PC-9 (cell line): Measurements from ENCODE around the gene LUZP1. TPM values are rescaled to one million over a fixed set of nuclear protein-coding genes. Genes with fewer than 3 reads are reported as not detected.

Experiments used
- BruUV-seq: library from RNA; stranded (reverse); fragments of 400-500 nt; replicated peaks from 2 replicates; lab custom pipeline; 2021; lab: Mats Ljungman, UMichigan
- CTCF ChIA-PET: fragments of 300-600 bp; sonication (Branson Sonifier 250); formaldehyde crosslinking; loops from one replicate; lab custom pipeline; 2022; ENCODE audit warnings: antibody characterized with exemption; lab: Charles Lee
- POLR2A ChIA-PET: fragments of 300-600 bp; sonication (Branson Sonifier 250); formaldehyde crosslinking; loops from one replicate; lab custom pipeline; 2022; ENCODE audit warnings: antibody characterized with exemption; ENCODE audit not compliant: unreplicated experiment; lab: Charles Lee
- DNase-seq, 2 experiments: peaks; one replicate each; pipeline versions ENCODE4 v3.0.0 to v3.0.0-alpha.2; 2015 to 2022; ENCODE audit warnings: mixed read lengths in 1 of 2
- H2AFZ ChIP-seq: fragments of 200-600 bp; sonication (generic); 2 replicates; pipeline ENCODE4 v1.8.1; 2017; ENCODE audit warnings: antibody characterized with exemption
- H3F3A ChIP-seq: fragments of 200-600 bp; sonication (generic); 2 replicates; pipeline ENCODE4 v1.8.1; 2017; ENCODE audit warnings: antibody characterized with exemption, mild to moderate bottlenecking, low read depth; ENCODE audit not compliant: insufficient read depth
- H3K27ac ChIP-seq: fragments of 200-600 bp; sonication (generic); 2 replicates; pipeline ENCODE4 v1.6.1; 2016; ENCODE audit warnings: mixed run types
- H3K27me3 ChIP-seq: fragments of 200-600 bp; sonication (generic); 2 replicates; pipeline ENCODE4 v1.6.1; 2016; ENCODE audit warnings: low read depth, mixed run types; ENCODE audit not compliant: insufficient read depth
- H3K36me3 ChIP-seq: fragments of 200-600 bp; sonication (generic); 2 replicates; pipeline ENCODE4 v1.6.1; 2016; ENCODE audit warnings: low read depth, mixed run types
- H3K4me1 ChIP-seq: fragments of 200-600 bp; sonication (generic); replicated peaks from 2 replicates; pipeline ENCODE4 v1.6.1; 2016; ENCODE audit warnings: mixed run types; ENCODE audit not compliant: insufficient read depth
- H3K4me2 ChIP-seq: fragments of 200-600 bp; sonication (generic); 2 replicates; pipeline ENCODE4 v1.6.1; 2017; ENCODE audit warnings: mixed run types
- H3K4me3 ChIP-seq: fragments of 200-600 bp; sonication (generic); 2 replicates; pipeline ENCODE4 v1.6.1; 2016; ENCODE audit warnings: mixed run types
- H3K79me2 ChIP-seq: fragments of 200-600 bp; sonication (generic); 2 replicates; pipeline ENCODE4 v1.6.1; 2017; ENCODE audit warnings: low read depth, mixed run types
- H3K9me2 ChIP-seq: fragments of 200-600 bp; sonication (generic); 2 replicates; pipeline ENCODE4 v1.8.1; 2017; ENCODE audit warnings: mild to moderate bottlenecking; ENCODE audit not compliant: insufficient read depth
- H3K9me3 ChIP-seq: fragments of 200-600 bp; sonication (generic); 2 replicates; pipeline ENCODE4 v1.8.1; 2016; ENCODE audit warnings: low read depth; ENCODE audit not compliant: insufficient read depth
- H4K20me1 ChIP-seq: fragments of 200-600 bp; sonication (generic); 2 replicates; pipeline ENCODE4 v1.8.1; 2017; ENCODE audit not compliant: insufficient read depth
- CTCF ChIP-seq: fragments of 200-600 bp; sonication (generic); conservative IDR thresholded peaks from 2 replicates; pipeline ENCODE4 v1.6.1; 2017; ENCODE audit warnings: mixed run types, antibody characterized with exemption, mild to moderate bottlenecking, moderate library complexity
- EZH2 ChIP-seq: fragments of 200-600 bp; sonication (generic); IDR thresholded peaks from 2 replicates; pipeline ENCODE4 v1.8.0; 2017; ENCODE audit warnings: antibody characterized with exemption, low read depth
- intact Hi-C: fragments of 100-400 bp; cut with micrococcal nuclease; formaldehyde crosslinking; loops from one replicate; pipeline ENCODE4 v1.10.0; 2022; ENCODE audit not compliant: unreplicated experiment
- total RNA-seq: library from RNA; stranded (reverse); gene quantifications from 2 replicates; pipeline ENCODE4 v1.2.3, GENCODE V29; 2021

LUZP1 gene
- total RNA-seq, 1 experiment from 2014 or later: 35.0 TPM

- peaks cover 97% of the 10 kb centered on the region for H3K79me2 ChIP-seq
- ChIA-PET CTCF (interaction anchor here (0.5 to 1.5 kb wide), 6 partner anchors 8 to 834 kb away, joined by 3 to 7 read pairs (median 4); no protein-coding TSS in a partner anchor), POLR2A (no interaction called here)
- H3F3A ChIP-seq: peaks cover 85% of the 10 kb centered on the region
- no peak for TF ChIP-seq CTCF
- no TSS peak for BruUV-seq
- no peaks in the 10 kb centered on the region for H3K4me1 ChIP-seq
- intact Hi-C loops: no loop called here
- H3K9me3 ChIP-seq: no peaks in the 10 kb centered on the region
- no peaks in the 10 kb centered on the region for H3K27me3 ChIP-seq
- H3K4me2 ChIP-seq: no peak overlapping the region
- no peaks in the 10 kb centered on the region for H3K9me2 ChIP-seq
- peaks cover 20% of the 10 kb centered on the region for H4K20me1 ChIP-seq
- no peak for DNase-seq
- H3K27ac ChIP-seq: 0 out of 2 replicates have a peak overlapping the region, but pooled peaks have one; percentile 6
- peaks cover 47% of the 10 kb centered on the region for H3K36me3 ChIP-seq
- no peak overlapping the region for H3K4me3 ChIP-seq
- no peak overlapping the region for H2AFZ ChIP-seq
Observed at GRCh38 chr1:23057301-23057700, 111.4 kb downstream of the LUZP1 start.

- no peak for TF ChIP-seq EZH2
- no peak for TF ChIP-seq CTCF
- no peaks in the 10 kb centered on the region for H3K9me2 ChIP-seq
- H3F3A ChIP-seq: peaks cover 74% of the 10 kb centered on the region
- H3K4me1 ChIP-seq: peaks cover 6% of the 10 kb centered on the region; the same call in 1 of the 2 replicates
- intact Hi-C loops: no loop called here
- no peak overlapping the region for H3K4me3 ChIP-seq
- H3K36me3 ChIP-seq: peaks cover 24% of the 10 kb centered on the region
- CTCF ChIA-PET: no interaction called here
- H3K4me2 ChIP-seq: no peak overlapping the region
- H3K27ac ChIP-seq: peak overlapping the region; percentile 34
- H3K9me3 ChIP-seq: no peaks in the 10 kb centered on the region
- H3K79me2 ChIP-seq: peaks cover 97% of the 10 kb centered on the region
- POLR2A ChIA-PET: interaction anchor here (0.7 kb wide), 1 partner anchor 1099 kb away, joined by 4 read pairs; no protein-coding TSS in a partner anchor
- no TSS peak for BruUV-seq
- no peak for DNase-seq
- no peak overlapping the region for H2AFZ ChIP-seq
- peaks cover 54% of the 10 kb centered on the region for H4K20me1 ChIP-seq
- H3K27me3 ChIP-seq: no peaks in the 10 kb centered on the region
Observed at GRCh38 chr1:23051290-23051909, 117.3 kb downstream of the LUZP1 start.

GRCh38 chr1:23050201-23050600 is 118.5 kb downstream of the LUZP1 start:
- H3K4me1 ChIP-seq: peaks cover 14% of the 10 kb centered on the region
- no peak overlapping the region for H3K4me3 ChIP-seq
- BruUV-seq: no TSS peak
- no peak for DNase-seq
- H4K20me1 ChIP-seq: peaks cover 66% of the 10 kb centered on the region
- peaks cover 25% of the 10 kb centered on the region for H3K36me3 ChIP-seq
- POLR2A ChIA-PET: no interaction called here
- peak overlapping the region; percentile 23; the same call in 1 of the 2 replicates for H3K27ac ChIP-seq
- H3F3A ChIP-seq: peaks cover 67% of the 10 kb centered on the region
- H3K9me2 ChIP-seq: no peaks in the 10 kb centered on the region
- no peaks in the 10 kb centered on the region for H3K9me3 ChIP-seq
- no peak for TF ChIP-seq CTCF
- CTCF ChIA-PET: no interaction called here
- H2AFZ ChIP-seq: no peak overlapping the region
- H3K79me2 ChIP-seq: peaks cover 97% of the 10 kb centered on the region
- intact Hi-C loops: no loop called here
- H3K27me3 ChIP-seq: no peaks in the 10 kb centered on the region
- no peak overlapping the region for H3K4me2 ChIP-seq
